ENCODE measurements around the gene ACTR10. TPM values are rescaled to one million over a fixed set of nuclear protein-coding genes. Genes with fewer than 3 reads are reported as not detected.

ACTR10 gene
- total RNA-seq, 2 experiments from 2014 or later = 30.3 to 36.5 TPM

- Mint-ChIP-seq H3K4me3 (no peak overlapping the region), H3K27ac (no peak overlapping the region), H3K27me3 (no peaks in the 10 kb centered on the region), H3K9me3 (no peaks in the 10 kb centered on the region), H3K36me3 (ENCODE audit: low read depth) (peaks cover 21% of the 10 kb centered on the region), H3K4me1 (ENCODE audit: low read depth) (peaks cover 2% of the 10 kb centered on the region)
- intact Hi-C loops (cut with micrococcal nuclease) = no loop called here
- ChIA-PET CTCF (no interaction called here), POLR2A (no interaction called here)
- no peak for ATAC-seq
- no peak for DNase-seq
- TF ChIP-seq CTCF (IDR thresholded peaks at IDR 0.05) = no peak
These were observed 15.4 kb downstream of the ACTR10 start for GRCh38 chr14:58215191-58215914.

GRCh38 chr14:58216544-58216943, 16.6 kb downstream of the ACTR10 start:
- DNase-seq = no peak
- Mint-ChIP-seq H3K27ac (no peak overlapping the region), H3K27me3 (no peaks in the 10 kb centered on the region), H3K4me3 (no peak overlapping the region), H3K4me1 (ENCODE audit: low read depth) (peaks cover 2% of the 10 kb centered on the region), H3K36me3 (ENCODE audit: low read depth) (peaks cover 20% of the 10 kb centered on the region), H3K9me3 (no peaks in the 10 kb centered on the region)
- no peak for TF ChIP-seq CTCF (IDR thresholded peaks at IDR 0.05)
- POLR2A ChIA-PET = interaction anchor here (1.1 kb wide), 1 partner anchor 10 kb away, joined by 3 read pairs; no protein-coding TSS in a partner anchor
- ATAC-seq = no peak
- intact Hi-C loops (cut with micrococcal nuclease) = no loop called here
- CTCF ChIA-PET = no interaction called here

GRCh38 chr14:58227096-58227819, 27.3 kb downstream of the ACTR10 start:
- Mint-ChIP-seq H3K27ac (no peak overlapping the region), H3K36me3 (ENCODE audit: low read depth) (peaks cover 6% of the 10 kb centered on the region)
- intact Hi-C loops (cut with micrococcal nuclease) = no loop called here

GRCh38 chr14:58238252-58239243, 38.6 kb downstream of the ACTR10 start:
- Mint-ChIP-seq H3K9me3 (no peaks in the 10 kb centered on the region), H3K4me3 (no peak overlapping the region), H3K36me3 (ENCODE audit: low read depth) (no peaks in the 10 kb centered on the region), H3K27ac (no peak overlapping the region), H3K27me3 (peaks cover 2% of the 10 kb centered on the region), H3K4me1 (ENCODE audit: low read depth) (peaks cover 12% of the 10 kb centered on the region)
- ChIA-PET POLR2A (no interaction called here), CTCF (no interaction called here)
- peak; percentile 45 for DNase-seq
- no peak for TF ChIP-seq CTCF (IDR thresholded peaks at IDR 0.05)
- peak; percentile 28 for ATAC-seq
- intact Hi-C loops (cut with micrococcal nuclease) = no loop called here

More at GRCh38 chr14:58227096-58227819, 27.3 kb downstream of the ACTR10 start:
- ATAC-seq (no peak), DNase-seq (no peak)
- TF ChIP-seq CTCF (IDR thresholded peaks at IDR 0.05) = no peak
- Mint-ChIP-seq H3K9me3 (no peaks in the 10 kb centered on the region), H3K4me1 (ENCODE audit: low read depth) (no peaks in the 10 kb centered on the region), H3K27me3 (no peaks in the 10 kb centered on the region), H3K4me3 (no peak overlapping the region)
- CTCF ChIA-PET = no interaction called here
- POLR2A ChIA-PET = interaction anchor here (0.9 to 1.1 kb wide), 3 partner anchors 17 to 200 kb away, joined by 3 to 5 read pairs (median 3); partner anchors contain the start of genes ACTR10, KIAA0586, PSMA3 and TIMM9

Measured in activated CD8-positive, alpha-beta T cell treated with anti-CD3 and anti-CD28 coated beads for 36 hours (primary cell).